ENCODE data around the gene MUC16.

MUC16 gene

DNA sequence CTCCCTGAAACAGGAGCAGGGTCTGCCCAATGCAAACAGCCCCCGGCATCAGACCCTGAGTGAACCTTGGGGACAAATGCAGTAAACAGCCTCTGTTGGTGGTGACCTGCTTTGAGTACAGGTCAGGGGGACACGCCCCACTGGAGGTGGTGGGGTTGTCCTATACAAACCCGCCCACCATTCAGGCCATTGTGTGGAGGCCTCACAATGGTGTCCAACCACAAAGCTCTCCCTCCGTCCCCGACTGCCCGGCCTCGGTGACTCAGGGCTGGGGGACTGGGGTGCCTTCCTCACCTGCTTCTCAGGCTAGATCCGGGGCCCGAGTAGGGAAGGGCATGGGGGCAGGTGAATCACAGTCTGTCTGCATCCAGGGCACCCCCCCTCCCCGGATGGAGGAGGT lies 1.5 kb downstream of the MUC16 start:
- no peak for DNase-seq

DNA sequence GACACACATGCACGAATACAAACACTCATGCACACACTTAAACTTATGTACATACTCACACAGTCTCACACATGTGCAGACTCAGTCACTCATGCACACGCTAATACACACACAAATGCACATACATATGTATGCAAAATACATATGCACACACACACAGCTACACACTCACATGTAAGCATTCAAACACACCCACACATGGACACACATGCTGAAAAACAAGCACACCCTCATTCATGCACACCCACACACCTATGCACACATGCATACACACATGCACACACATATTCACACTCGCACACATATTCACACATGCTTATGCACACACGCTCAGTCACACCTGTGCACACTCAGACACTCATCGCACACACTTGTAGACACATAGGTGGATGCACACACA lies 9.3 kb downstream of the MUC16 start:
- DNase-seq: no peak

DNA sequence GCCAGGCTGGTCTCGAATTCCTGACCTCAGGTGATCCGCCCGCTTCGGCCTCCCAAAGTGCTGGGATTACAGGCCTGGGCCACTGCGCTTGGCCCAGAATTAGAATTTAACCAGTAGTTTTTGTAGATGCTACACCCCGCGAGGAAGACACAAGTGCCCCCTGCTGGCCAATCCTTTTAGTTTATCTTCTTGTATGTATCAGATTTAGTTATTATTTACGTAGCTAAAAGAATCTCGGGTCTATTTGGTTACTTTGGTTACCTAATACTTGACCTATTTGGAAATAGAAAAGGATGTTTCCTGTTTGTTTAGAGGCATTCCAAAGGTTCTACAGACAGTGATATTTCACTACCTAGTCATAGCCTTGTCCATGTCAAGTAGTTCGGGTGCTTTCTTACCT lies 22.0 kb downstream of the MUC16 start:
- no peak for DNase-seq

DNA sequence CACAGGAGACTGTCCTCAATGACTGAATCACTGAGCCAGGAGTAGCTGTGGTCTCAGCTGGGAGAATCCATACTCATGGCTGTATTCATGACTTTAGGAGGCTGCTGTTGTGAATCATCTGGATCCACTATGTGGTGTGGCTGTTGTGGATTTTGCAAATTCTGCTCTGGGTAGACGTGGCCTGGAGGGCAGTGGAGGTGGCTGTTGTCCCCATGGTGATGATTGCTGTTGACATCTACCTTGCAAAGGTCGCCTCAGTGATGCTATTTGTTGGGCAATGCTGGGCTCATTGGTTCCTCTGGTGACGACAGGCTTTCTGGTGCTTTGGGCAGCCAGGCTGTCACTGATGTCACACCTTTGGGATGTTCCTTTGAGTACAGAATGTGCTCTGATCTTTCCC lies 23.9 kb downstream of the MUC16 start:
- no peak for DNase-seq

DNA sequence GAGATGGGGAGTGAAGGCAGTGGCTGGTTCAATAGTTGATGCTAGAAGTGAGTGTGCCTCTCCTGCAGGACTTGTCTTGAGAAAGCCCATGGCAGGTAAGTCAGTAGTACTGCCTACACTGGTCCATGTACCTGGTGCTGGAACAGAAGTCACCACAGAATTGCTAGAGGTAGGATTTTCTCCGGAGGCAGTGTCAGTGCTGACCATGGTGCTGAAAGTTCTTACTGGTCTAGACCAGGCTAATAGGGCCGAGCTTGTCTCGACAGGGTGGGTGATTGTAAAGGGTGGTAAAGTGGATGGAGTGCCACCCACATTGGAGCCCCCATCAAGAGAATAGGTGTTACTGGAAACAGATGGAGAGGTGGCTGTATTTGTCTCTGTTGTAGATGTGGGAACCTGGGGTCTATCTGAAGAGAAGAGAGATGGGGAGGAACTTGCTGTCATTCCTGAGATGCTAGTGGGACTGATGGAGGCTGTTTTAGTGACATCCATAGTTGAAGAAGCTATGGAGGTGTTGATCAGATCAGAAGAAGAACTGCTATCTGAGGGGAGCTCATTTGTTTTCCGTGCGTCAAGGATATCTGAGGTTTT lies 36.6 kb downstream of the MUC16 start:
- DNase-seq: no peak

DNA sequence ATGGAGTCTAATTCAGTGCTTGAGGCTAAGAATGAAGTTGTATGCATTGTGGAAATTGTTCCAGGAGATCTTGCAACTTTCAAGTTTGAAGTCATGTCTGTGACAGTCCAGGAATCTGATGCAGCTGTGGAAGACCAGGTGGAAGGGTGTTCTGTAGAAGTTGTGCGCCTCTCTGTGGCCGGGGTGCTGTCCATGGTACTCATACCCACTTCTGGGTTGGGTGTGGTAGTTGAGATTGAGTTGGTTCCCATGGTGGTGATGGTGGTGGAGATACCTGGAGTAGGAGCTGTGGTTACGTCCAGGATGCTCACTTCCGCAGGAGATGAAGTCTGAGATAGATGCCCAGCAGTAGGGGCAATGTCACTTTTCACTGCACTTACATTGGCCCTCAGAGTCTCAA lies 44.3 kb downstream of the MUC16 start:
- no peak for DNase-seq

Data from NCI-H1436 (cell line).